GM19043 (cell line): ENCODE measurements around the gene ZBTB6.
"Not testable (repeated sequence)": the region's sequence is repeated elsewhere in the genome, so short reads cannot be mapped to it uniquely, and the experiment has no call there.

ENCODE experiments used
- ATAC-seq: cut with Tn5 transposase; IDR thresholded peaks from one replicate; pipeline ENCODE4 v1.9.1; 2021; ENCODE audit warnings: low read depth; ENCODE audit not compliant: unreplicated experiment

Gene ZBTB6

DNA sequence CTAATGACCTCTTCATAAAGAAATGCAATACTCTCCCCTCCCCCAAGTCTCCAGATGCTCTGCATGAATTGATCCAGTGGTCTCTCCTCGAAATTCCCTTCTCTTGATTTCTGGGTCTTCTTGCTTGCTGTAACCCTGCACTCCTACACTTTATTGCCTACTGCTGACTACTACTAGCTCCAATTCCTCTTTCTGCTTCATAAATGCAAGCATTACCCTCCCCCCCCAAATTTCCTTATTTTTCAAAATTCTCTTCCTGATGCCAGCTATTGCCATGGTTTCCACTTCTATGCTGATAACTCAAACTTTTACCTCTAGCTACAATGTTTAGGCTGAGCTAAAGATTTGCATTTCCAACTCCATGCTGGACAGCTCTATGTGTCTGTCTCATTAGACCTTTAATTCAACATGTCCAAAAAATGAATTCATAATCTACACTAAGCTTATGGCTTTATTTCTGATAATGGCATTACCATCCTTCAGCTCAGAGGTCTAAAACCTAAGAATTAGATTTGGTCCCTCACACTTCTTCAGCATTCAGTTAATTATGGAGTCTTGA, 16.8 kb upstream of the ZBTB6 start:
- no peak for ATAC-seq

DNA sequence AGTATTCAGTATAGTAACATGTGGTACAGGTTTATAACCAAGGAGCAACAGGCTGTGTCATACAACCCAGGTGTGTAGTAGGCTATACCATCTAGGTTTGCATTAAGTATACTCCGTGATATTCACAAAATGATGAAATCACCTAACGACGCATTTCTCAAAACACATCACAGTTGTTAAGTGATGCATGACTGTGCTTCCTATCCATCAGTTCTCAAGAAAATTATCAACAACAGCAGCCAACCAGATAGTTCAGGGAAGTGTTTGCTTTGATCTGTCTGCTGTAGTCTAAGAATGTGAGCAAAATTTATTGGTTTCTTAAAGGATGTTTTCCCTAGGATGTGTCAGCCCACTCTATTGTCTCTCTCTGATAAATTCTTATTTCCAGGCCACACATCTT, 10.8 kb upstream of the ZBTB6 start:
- ATAC-seq, result no peak

DNA sequence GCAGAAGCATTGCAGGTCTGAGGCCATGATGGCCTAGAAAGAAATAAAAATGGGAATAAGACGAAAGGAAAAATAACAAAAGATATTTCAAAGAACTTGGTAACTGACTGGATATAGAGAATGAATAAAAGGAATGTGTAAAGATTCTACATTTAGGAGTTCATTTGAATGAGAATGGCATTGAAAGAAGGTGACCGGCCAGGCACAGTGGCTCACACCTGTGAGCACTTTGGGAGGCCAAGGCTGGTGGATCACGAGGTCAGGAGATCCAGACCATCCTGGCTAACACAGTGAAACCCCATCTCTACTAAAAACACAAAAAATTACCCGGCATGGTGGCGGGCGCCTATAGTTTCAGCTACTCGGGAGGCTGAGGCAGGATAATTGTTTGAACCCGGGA, 9.6 kb upstream of the ZBTB6 start:
- no peak for ATAC-seq

DNA sequence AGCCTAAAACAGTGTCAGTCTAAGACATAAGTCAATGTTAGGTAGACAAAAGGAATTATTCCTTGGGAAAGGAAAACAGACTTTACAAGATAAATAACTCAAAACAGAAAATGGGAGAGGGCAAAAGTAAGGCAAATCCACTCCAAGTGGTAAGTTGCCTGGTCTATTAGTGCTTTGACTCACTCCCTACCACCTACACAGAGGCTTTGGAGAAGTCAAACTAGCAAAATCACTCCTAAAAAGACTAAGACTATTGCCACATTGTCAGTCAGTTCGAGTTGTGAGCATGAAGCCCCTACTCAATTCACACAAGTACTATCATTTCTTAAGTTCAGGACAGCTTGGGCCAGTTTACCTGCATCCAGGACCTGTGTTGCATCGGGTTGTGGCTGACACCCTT, 5.2 kb upstream of the ZBTB6 start:
- ATAC-seq, result no peak

DNA sequence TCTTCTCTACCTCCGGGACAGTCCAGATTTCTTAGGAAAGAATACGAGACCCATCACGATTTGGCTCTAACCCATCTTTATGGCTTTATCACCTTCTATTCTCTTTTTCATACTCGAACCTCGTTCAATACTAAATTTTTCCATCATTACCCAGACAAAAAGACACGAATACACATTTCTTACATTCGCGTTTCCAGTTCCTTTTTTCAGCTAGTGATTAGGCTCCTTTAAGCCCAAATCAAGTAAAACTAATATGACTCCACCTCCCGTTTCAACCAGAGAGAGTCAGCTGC, 506 bp downstream of the ZBTB6 start:
- ATAC-seq, result no peak

- not testable (repeated sequence) for ATAC-seq
Observed at GRCh38 chr9:122906122-122906521, 7.0 kb downstream of the ZBTB6 start.

GRCh38 chr9:122904823-122905710, 8.1 kb downstream of the ZBTB6 start, which contains the start of gene RC3H2:
RC3H2 (minus strand) TSS chr9:122905359; CDS start chr9:122897509, 7,850 bp downstream.
- peak; percentile 82 for ATAC-seq

DNA sequence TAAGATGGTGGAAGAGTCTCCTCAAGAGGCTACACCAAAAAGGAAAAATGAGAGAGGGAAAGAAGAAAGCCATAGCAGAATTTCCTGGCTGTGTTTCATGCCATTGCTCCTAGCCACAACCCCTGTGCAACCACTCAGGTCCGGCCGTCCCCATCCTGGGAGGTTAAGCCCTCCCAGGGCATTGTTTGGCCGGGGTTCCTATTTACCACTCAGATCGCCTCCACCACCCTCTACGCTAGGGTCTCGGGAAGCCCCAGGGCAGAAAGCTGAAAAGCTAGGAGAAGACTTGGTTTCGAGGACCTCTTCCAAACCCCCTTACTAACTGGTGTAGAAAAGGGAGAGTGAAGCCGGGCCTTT, 8.7 kb downstream of the ZBTB6 start:
- no peak for ATAC-seq

- ATAC-seq, result no peak
Observed at GRCh38 chr9:122900791-122901190, 12.3 kb downstream of the ZBTB6 start.

DNA sequence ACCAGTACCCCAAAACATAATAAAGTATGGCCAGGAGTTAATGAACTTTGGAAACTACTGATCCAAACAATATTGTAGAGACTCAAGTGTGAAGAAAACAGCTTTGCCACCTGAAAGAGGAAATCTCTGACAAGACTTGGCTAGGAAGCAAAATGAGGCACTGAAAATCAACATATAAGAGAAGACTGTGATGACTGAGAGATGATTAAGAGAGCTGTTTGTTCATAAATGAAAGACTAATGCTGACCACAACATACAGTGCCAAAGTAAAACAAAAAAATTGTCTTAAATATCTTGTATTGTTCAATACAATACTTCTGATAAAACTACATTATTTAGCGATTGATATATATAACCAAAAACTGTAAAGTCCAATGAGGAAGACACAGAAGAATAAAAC, 15.2 kb downstream of the ZBTB6 start:
- no peak for ATAC-seq

- no peak for ATAC-seq
Observed at GRCh38 chr9:122888480-122888879, 24.6 kb downstream of the ZBTB6 start.

DNA sequence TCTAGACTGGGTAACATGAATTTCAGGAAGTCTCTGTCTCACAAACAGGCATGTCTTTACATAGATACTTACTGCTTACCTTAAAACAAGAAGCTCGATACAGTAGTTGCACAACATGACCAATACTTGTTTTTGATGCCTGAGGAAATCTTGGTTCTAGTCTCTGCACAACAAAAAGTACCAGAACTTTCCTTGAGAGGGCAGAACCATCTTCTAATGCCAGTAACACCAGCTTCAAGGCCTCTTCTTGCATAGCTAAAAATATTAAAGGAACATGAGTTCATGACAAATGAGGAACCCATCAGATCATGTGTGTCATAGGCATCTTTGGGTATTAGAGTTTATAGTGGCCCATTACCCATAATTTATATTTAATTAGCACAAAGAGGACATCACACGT, 30.0 kb downstream of the ZBTB6 start:
- no peak for ATAC-seq

- no peak for ATAC-seq
Observed at GRCh38 chr9:122879443-122879842, 33.7 kb downstream of the ZBTB6 start.

DNA sequence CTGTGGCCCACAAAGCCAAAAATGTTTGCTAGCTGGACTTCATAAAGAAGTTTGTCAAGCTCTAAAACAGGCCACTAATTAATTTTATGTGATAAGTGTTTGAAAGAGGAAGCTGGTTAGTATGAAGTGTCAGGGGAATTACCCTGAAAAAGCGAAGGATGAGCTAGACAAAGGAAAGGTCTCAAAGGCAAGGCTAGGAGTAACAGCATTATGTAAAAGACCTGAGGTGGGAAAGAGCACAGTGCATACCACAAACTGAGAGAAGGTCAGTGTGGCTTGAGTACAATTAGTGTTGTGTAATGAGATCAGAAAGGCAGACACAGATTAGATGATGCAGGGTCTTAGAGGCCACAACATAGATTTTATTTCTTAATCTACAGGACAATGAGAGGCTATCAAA, 37.6 kb downstream of the ZBTB6 start:
- ATAC-seq, result no peak

- not testable (repeated sequence) for ATAC-seq
Observed at GRCh38 chr9:122867276-122867675, 45.8 kb downstream of the ZBTB6 start.

DNA sequence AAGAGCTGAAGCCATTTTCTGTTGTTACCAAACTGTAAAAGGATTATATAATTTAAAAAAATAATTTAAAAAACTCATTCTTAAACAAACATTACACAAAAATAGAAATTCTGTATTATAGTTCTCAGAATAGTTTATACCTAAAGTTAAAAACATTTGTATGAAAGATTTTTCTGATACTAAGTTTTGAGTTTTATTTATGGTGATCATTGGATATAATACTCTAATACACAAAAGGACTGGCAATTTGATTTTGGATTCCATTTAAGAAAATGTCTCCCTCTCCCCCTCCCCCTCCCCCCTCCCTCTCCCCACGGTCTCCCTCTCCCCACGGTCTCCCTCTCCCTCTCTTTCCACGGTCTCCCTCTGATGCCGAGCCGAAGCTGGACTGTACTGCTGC, 47.0 kb downstream of the ZBTB6 start:
- no peak for ATAC-seq

DNA sequence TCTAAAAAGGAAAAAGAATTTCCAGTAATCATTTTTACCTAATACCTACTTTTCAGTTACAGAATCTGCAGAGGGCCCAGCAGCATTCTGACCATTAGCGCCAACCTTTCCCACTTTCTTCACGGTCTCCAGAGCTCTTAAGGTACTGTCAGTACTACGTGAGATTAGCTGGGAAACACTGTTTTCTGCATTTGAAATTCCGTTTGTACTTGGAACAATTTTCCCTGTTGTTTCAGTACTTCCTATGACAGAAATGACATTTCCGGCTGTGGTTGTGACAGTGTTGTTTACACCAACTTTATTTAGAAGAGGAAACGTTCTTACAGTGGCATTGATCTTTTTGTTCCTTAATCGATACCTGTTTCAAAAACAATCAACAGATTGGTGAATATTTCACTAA, 47.8 kb downstream of the ZBTB6 start:
- no peak for ATAC-seq

DNA sequence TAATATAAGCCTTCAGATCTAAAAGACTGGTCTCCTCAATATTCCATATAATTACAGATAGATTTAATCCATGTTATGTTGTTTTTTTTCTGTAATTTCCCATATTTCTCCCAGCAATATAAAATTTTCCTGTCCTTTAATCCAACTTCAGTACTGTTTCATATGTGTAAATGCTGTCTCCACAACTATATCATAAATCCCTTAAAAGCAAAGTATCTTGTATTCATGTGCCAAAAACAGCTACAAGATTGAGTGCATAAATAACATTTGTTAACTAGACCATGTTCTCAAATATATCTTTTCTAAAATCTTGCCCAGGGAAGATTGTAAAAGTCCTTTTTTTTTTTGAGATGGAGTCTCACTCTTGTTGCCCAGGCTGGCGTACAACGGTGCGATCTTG, 49.7 kb downstream of the ZBTB6 start:
- ATAC-seq, result no peak

DNA sequence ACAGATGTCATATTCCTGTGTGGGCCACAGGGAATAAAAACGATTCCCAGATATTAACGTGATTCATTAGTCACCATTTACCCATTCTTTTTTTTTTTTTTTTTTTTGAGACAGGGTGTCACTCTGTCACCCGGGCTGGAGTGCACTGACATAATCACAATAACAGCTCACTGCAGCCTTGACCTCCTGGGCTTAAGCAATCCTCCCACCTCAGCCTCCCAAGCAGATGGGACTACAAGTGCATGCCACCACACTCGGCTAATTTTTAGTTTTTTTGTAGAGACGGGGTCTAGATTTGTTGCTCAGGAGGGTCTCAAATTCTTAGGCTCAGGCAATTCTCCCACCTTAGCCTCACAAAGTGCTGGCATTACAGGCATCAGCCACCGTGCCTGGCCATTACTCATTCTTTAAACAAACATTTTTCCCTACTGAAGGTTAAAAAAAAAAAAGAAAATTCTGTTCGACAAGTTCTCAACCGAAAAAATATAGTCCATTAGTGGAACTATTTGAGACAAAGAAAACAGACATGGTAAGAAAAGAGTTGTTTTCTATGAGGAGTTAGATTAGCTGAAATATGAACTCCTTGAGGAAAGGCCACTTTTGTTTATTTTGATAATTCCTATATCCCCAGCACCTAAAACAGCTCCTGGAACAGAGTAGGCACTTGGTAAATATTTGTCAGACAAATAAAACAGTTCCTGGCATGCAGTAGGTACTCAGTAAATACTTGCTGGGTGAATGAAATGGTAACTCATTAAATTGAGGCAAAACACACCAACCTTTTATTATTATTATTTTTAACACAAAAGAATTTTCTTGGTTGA, 52.6 kb downstream of the ZBTB6 start:
- no peak for ATAC-seq
